Hepatocyte (in vitro differentiated cells): ENCODE data around the gene DNAAF8. TPM values are rescaled to one million over a fixed set of nuclear protein-coding genes. Genes with fewer than 3 reads are reported as not detected.

ENCODE experiments used
- DNase-seq: peaks from one replicate; pipeline ENCODE4 v3.0.0-alpha.2; 2016; ENCODE audit warnings: low spot score
- H2AFZ ChIP-seq: fragments of 200-600 bp; sonication (generic); 2 replicates; pipeline ENCODE4 v1.6.0; 2016; ENCODE audit warnings: antibody characterized with exemption, mild to moderate bottlenecking
- H3K27ac ChIP-seq: fragments of 200-600 bp; sonication (generic); 2 replicates; pipeline ENCODE4 v1.5.1; 2016; ENCODE audit warnings: mild to moderate bottlenecking
- H3K27me3 ChIP-seq: fragments of 200-600 bp; sonication (generic); 2 replicates; pipeline ENCODE4 v1.6.1; 2016
- H3K36me3 ChIP-seq: fragments of 200-600 bp; sonication (generic); replicated peaks from 2 replicates; pipeline ENCODE4 v1.5.1; 2016; ENCODE audit warnings: low read depth; ENCODE audit not compliant: insufficient read depth
- H3K4me1 ChIP-seq: fragments of 200-600 bp; sonication (generic); 2 replicates; pipeline ENCODE4 v1.5.1; 2016; ENCODE audit warnings: mild to moderate bottlenecking, moderate library complexity; ENCODE audit not compliant: insufficient read depth
- H3K4me2 ChIP-seq: fragments of 200-600 bp; sonication (generic); 2 replicates; pipeline ENCODE4 v1.6.0; 2016
- H3K4me3 ChIP-seq: fragments of 200-600 bp; sonication (generic); 2 replicates; pipeline ENCODE4 v1.5.1; 2016; ENCODE audit warnings: mild to moderate bottlenecking
- H3K79me2 ChIP-seq: fragments of 200-600 bp; sonication (generic); 2 replicates; pipeline ENCODE4 v1.6.0; 2017; ENCODE audit warnings: mild to moderate bottlenecking
- H3K9me2 ChIP-seq: fragments of 200-600 bp; sonication (generic); replicated peaks from 2 replicates; pipeline ENCODE4 v1.6.0; 2017; ENCODE audit warnings: mild to moderate bottlenecking; ENCODE audit not compliant: insufficient read depth
- H3K9me3 ChIP-seq: fragments of 200-600 bp; sonication (generic); 2 replicates; pipeline ENCODE4 v1.5.1; 2016; ENCODE audit warnings: low read depth, mild to moderate bottlenecking
- H4K20me1 ChIP-seq: fragments of 200-600 bp; sonication (generic); 2 replicates; pipeline ENCODE4 v1.6.0; 2016; ENCODE audit warnings: mild to moderate bottlenecking; ENCODE audit not compliant: insufficient read depth, poor library complexity, severe bottlenecking
- CTCF ChIP-seq: fragments of 200-600 bp; sonication (generic); IDR thresholded peaks from 2 replicates; pipeline ENCODE4 v1.5.1; 2016; ENCODE audit warnings: antibody characterized with exemption, mild to moderate bottlenecking; ENCODE audit not compliant: poor library complexity
- EZH2 ChIP-seq: fragments of 200-600 bp; sonication (generic); IDR thresholded peaks from 2 replicates; pipeline ENCODE4 v1.6.1; 2016; ENCODE audit warnings: antibody characterized with exemption, mild to moderate bottlenecking, borderline replicate concordance
- EZH2phosphoT487 ChIP-seq: fragments of 200-600 bp; sonication (generic); IDR thresholded peaks from one replicate; pipeline ENCODE4 v1.6.1; 2018; ENCODE audit warnings: antibody characterized with exemption, mild to moderate bottlenecking, low read depth, moderate library complexity; ENCODE audit not compliant: unreplicated experiment, severe bottlenecking
- WGBS: methylation state at CpG from one replicate; pipeline ENCODE4 v1.1.6; 2016; ENCODE audit warnings: low lambda C conversion rate; ENCODE audit errors: missing lambda C conversion rate; 5-methylcytosine and 5-hydroxymethylcytosine counted together
- polyA plus RNA-seq: library from polyadenylated mRNA; unstranded; fragments of >200 nt; fragmentation: Nextera tagmentation; extraction: Ambion mirVana; gene quantifications from 2 replicates; pipeline ENCODE4 v1.2.1, GENCODE V29; 2016
- total RNA-seq: library from RNA; depleted of rRNA; stranded (reverse); fragments of >200 nt; gene quantifications from 2 replicates; pipeline ENCODE4 v1.2.3, GENCODE V29; 2014

The DNAAF8 gene
- total and polyA plus RNA-seq, 2 experiments from 2014 or later, result 0.23 to 1.6 TPM

GRCh38 chr16:4788910-4789309, 54.6 kb downstream of the DNAAF8 start:
- H3K9me2 ChIP-seq, result no peaks in the 10 kb centered on the region
- H3K4me1 ChIP-seq, result peaks cover 12% of the 10 kb centered on the region
- H4K20me1 ChIP-seq, result no peaks in the 10 kb centered on the region
- no peaks in the 10 kb centered on the region for H3K36me3 ChIP-seq
- no peak overlapping the region for H3K4me2 ChIP-seq
- TF ChIP-seq EZH2, result no peak
- no peak for TF ChIP-seq EZH2phosphoT487
- no peak for TF ChIP-seq CTCF
- 67% methylated on average over 7 of the region's 7 CpGs for WGBS
- no peaks in the 10 kb centered on the region for H3K9me3 ChIP-seq
- peak overlapping the region; percentile 52 for H3K27ac ChIP-seq
- H2AFZ ChIP-seq, result no peak overlapping the region
- DNase-seq, result no peak
- no peaks in the 10 kb centered on the region for H3K27me3 ChIP-seq
- H3K79me2 ChIP-seq, result no peaks in the 10 kb centered on the region
- no peak overlapping the region for H3K4me3 ChIP-seq

- H2AFZ ChIP-seq, result no peak overlapping the region
- no peak overlapping the region for H3K4me2 ChIP-seq
- no peaks in the 10 kb centered on the region for H4K20me1 ChIP-seq
- no peak overlapping the region for H3K27ac ChIP-seq
- no peaks in the 10 kb centered on the region for H3K27me3 ChIP-seq
- H3K4me1 ChIP-seq, result peaks cover 12% of the 10 kb centered on the region
- H3K79me2 ChIP-seq, result no peaks in the 10 kb centered on the region
- 76% methylated on average over 10 of the region's 10 CpGs for WGBS
- no peaks in the 10 kb centered on the region for H3K36me3 ChIP-seq
- DNase-seq, result no peak
- no peaks in the 10 kb centered on the region for H3K9me3 ChIP-seq
- H3K4me3 ChIP-seq, result no peak overlapping the region
- H3K9me2 ChIP-seq, result no peaks in the 10 kb centered on the region
- TF ChIP-seq EZH2phosphoT487, result no peak
- no peak for TF ChIP-seq CTCF
- TF ChIP-seq EZH2, result no peak
Measured at GRCh38 chr16:4790261-4790660, 55.9 kb downstream of the DNAAF8 start.

- Histone ChIP-seq H3K9me3 (no peaks in the 10 kb centered on the region), H3K4me2 (no peak overlapping the region), H3K27me3 (no peaks in the 10 kb centered on the region), H3K9me2 (no peaks in the 10 kb centered on the region), H4K20me1 (no peaks in the 10 kb centered on the region), H3K27ac (no peak overlapping the region), H3K79me2 (no peaks in the 10 kb centered on the region), H2AFZ (no peak overlapping the region), H3K36me3 (no peaks in the 10 kb centered on the region), H3K4me3 (no peak overlapping the region), H3K4me1 (peaks cover 12% of the 10 kb centered on the region)
- 86% methylated on average over 10 of the region's 10 CpGs for WGBS
- DNase-seq, result no peak
- TF ChIP-seq CTCF (no peak), EZH2 (no peak)
Measured at GRCh38 chr16:4790871-4791270, 56.5 kb downstream of the DNAAF8 start.

- no peak for TF ChIP-seq EZH2phosphoT487
- H3K36me3 ChIP-seq, result no peaks in the 10 kb centered on the region
- H3K9me3 ChIP-seq, result no peaks in the 10 kb centered on the region
- H3K79me2 ChIP-seq, result no peaks in the 10 kb centered on the region
- no peaks in the 10 kb centered on the region for H3K27me3 ChIP-seq
- H3K4me3 ChIP-seq, result no peak overlapping the region
- peaks cover 10% of the 10 kb centered on the region for H3K4me1 ChIP-seq
- H2AFZ ChIP-seq, result no peak overlapping the region
- 76% methylated on average over 13 of the region's 13 CpGs for WGBS
- no peaks in the 10 kb centered on the region for H3K9me2 ChIP-seq
- H3K27ac ChIP-seq, result no peak overlapping the region
- DNase-seq, result no peak
- no peaks in the 10 kb centered on the region for H4K20me1 ChIP-seq
- H3K4me2 ChIP-seq, result no peak overlapping the region
Measured at GRCh38 chr16:4792951-4793513, 58.7 kb downstream of the DNAAF8 start.
